GM12891 (cell line): ENCODE results near the gene C12orf60.

Experiments used
- PAX5 ChIP-seq: IDR thresholded peaks from 2 replicates; pipeline ENCODE4 v1.6.1; 2011; ENCODE audit warnings: low read length, moderate library complexity, mild to moderate bottlenecking; ENCODE audit not compliant: insufficient read depth, severe bottlenecking
- POLR2A ChIP-seq: IDR thresholded peaks from 2 replicates; pipeline ENCODE4 v1.6.1; 2011; ENCODE audit warnings: low read depth, low read length, control low read depth
- POLR2AphosphoS5 ChIP-seq: IDR thresholded peaks from 2 replicates; pipeline ENCODE4 v1.6.1; 2011; ENCODE audit warnings: low read depth, low read length, control low read depth
- SPI1 ChIP-seq: IDR thresholded peaks from 2 replicates; pipeline ENCODE4 v1.6.1; 2011; ENCODE audit warnings: low read depth, low read length, control low read depth
- TAF1 ChIP-seq: IDR thresholded peaks from 2 replicates; pipeline ENCODE4 v1.6.1; 2011; ENCODE audit warnings: low read depth, low read length, control low read depth

GRCh38 chr12:14844401-14844800, 40.9 kb downstream of the C12orf60 start:
- TF ChIP-seq POLR2A, result no peak
- no peak for TF ChIP-seq TAF1
- TF ChIP-seq POLR2AphosphoS5, result no peak
- no peak for TF ChIP-seq PAX5
- no peak for TF ChIP-seq SPI1
